ENCODE results near the gene ATG12. TPM values are rescaled to one million over a fixed set of nuclear protein-coding genes. Genes with fewer than 3 reads are reported as not detected.

ATG12 gene
- total and polyA plus RNA-seq, 2 of the 13 experiments (the other 11 are each of a cell fraction or from before 2014, with no cell fraction given) = 46.4 to 58.1 TPM

GRCh38 chr5:115831163-115831768 lies 10.1 kb downstream of the ATG12 start (continued):
- TF ChIP-seq SMC3 (IDR thresholded peaks at IDR 0.05; ENCODE audit: low read length) (peak; percentile 84), ZBTB38 (CRISPR knock-in tag; IDR thresholded peaks at IDR 0.05) (no peak), CBX1 (IDR thresholded peaks at IDR 0.05; ENCODE audit: low read depth) (no peak), ZNF484 (CRISPR knock-in tag; IDR thresholded peaks at IDR 0.05; ENCODE audit: borderline replicate concordance, low read depth) (no peak), NFATC3 (CRISPR knock-in tag; IDR thresholded peaks at IDR 0.05) (no peak), FOXP4 (CRISPR knock-in tag; IDR thresholded peaks at IDR 0.05) (0 out of 2 replicates have a peak, but pooled peaks have one; percentile 15), NFE2 (CRISPR knock-in tag; IDR thresholded peaks at IDR 0.05) (no peak), ZNF761 (CRISPR knock-in tag; conservative IDR thresholded peaks at IDR 0.05) (no peak), BRCA1 (CRISPR knock-in tag; IDR thresholded peaks at IDR 0.05) (no peak), PATZ1 (CRISPR knock-in tag; IDR thresholded peaks at IDR 0.05) (no peak), RARG (CRISPR knock-in tag; IDR thresholded peaks at IDR 0.05; ENCODE audit: low read depth) (no peak), ATF1 (CRISPR knock-in tag; IDR thresholded peaks at IDR 0.05) (peak; percentile 25; the same call in 1 of the 2 replicates), NCOR1 (IDR thresholded peaks at IDR 0.05; ENCODE audit: borderline replicate concordance, low read length) (no peak), PRDM4 (CRISPR knock-in tag; IDR thresholded peaks at IDR 0.05; ENCODE audit: borderline replicate concordance) (no peak), ZHX2 (IDR thresholded peaks at IDR 0.05; ENCODE audit: low read depth) (no peak), ZHX2 (CRISPR knock-in tag; IDR thresholded peaks at IDR 0.05; ENCODE audit: borderline replicate concordance) (no peak)

Data from HepG2 (cell line).